HG03097 (cell line): ENCODE results near the gene ATP2A2.
"Not testable (repeated sequence)": the region's sequence is repeated elsewhere in the genome, so short reads cannot be mapped to it uniquely, and the experiment has no call there.

Experiments
- ATAC-seq: cut with Tn5 transposase; IDR thresholded peaks from one replicate; pipeline ENCODE4 v1.9.1; 2021; ENCODE audit not compliant: unreplicated experiment, low FRiP score

ATP2A2 gene

DNA sequence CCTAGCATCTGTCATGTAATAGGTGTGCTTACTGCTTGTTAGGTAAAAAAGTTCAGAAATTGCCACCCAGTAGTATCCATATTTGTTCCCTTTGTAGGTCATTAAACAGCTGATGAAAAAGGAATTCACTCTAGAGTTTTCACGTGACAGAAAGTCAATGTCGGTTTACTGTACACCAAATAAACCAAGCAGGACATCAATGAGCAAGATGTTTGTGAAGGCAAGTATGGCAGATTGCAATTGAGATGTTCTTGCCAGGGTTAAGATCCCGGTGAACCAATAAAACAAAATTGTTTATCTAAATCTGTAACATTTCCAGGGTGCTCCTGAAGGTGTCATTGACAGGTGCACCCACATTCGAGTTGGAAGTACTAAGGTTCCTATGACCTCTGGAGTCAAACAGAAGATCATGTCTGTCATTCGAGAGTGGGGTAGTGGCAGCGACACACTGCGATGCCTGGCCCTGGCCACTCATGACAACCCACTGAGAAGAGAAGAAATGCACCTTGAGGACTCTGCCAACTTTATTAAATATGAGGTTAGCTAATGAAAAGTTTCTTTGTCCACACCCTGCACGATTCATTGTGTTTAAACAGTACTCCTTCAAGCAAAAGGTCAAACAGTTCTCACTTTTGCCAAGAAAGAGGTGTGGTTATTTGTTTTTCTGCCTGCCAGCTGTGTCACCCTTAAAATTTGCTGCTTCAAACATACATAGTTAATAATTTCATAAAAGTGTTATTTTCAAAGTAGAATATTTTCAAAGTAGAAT, 58.3 kb downstream of the ATP2A2 start:
- no peak for ATAC-seq

DNA sequence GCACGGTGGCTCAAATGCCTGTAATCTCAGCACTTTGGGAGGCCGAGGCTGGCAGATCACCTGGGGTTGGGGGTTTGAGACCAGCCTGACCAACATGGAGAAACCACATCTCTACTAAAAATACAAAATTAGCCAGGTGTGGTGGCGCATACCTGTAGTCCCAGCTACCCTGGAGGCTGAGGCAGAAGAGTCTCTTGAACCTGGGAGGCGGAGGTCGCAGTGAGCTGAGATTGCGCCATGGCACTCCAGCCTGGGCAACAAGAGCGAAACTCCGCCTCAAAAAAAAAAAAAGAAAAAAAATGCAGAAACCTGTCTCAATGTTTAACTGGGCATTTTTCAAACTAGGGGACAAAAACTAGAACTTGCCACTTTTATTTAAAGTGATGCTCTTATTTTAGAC, 59.2 kb downstream of the ATP2A2 start:
- ATAC-seq, result not testable (repeated sequence)

DNA sequence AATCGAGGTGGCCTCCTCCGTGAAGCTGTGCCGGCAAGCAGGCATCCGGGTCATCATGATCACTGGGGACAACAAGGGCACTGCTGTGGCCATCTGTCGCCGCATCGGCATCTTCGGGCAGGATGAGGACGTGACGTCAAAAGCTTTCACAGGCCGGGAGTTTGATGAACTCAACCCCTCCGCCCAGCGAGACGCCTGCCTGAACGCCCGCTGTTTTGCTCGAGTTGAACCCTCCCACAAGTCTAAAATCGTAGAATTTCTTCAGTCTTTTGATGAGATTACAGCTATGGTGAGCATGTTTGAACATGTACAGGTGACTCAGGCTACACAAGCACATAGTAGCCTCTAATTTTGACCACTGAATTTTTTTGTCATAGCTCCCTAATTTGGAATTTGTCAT, 59.7 kb downstream of the ATP2A2 start:
- no peak for ATAC-seq

DNA sequence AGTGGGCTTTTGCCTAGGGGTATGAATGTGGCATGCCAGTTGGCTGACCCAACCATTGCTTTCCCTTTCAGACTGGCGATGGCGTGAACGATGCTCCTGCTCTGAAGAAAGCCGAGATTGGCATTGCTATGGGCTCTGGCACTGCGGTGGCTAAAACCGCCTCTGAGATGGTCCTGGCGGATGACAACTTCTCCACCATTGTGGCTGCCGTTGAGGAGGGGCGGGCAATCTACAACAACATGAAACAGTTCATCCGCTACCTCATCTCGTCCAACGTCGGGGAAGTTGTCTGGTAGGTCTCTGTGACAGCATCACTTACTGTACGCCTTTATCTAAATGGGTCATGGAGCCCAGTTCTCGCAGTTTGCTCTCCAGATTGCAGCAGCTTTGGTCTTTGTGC, 61.1 kb downstream of the ATP2A2 start:
- no peak for ATAC-seq

DNA sequence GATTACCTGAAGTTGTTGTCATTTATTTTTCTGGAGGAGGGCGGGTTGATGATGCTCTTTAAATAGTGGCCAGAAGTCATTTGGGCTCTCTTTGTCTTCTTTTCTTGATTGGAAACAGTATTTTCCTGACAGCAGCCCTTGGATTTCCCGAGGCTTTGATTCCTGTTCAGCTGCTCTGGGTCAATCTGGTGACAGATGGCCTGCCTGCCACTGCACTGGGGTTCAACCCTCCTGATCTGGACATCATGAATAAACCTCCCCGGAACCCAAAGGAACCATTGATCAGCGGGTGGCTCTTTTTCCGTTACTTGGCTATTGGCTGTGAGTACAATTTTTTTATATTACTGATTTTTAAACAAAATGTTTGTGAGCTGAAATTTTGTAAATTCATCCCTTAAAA, 62.1 kb downstream of the ATP2A2 start:
- no peak for ATAC-seq

DNA sequence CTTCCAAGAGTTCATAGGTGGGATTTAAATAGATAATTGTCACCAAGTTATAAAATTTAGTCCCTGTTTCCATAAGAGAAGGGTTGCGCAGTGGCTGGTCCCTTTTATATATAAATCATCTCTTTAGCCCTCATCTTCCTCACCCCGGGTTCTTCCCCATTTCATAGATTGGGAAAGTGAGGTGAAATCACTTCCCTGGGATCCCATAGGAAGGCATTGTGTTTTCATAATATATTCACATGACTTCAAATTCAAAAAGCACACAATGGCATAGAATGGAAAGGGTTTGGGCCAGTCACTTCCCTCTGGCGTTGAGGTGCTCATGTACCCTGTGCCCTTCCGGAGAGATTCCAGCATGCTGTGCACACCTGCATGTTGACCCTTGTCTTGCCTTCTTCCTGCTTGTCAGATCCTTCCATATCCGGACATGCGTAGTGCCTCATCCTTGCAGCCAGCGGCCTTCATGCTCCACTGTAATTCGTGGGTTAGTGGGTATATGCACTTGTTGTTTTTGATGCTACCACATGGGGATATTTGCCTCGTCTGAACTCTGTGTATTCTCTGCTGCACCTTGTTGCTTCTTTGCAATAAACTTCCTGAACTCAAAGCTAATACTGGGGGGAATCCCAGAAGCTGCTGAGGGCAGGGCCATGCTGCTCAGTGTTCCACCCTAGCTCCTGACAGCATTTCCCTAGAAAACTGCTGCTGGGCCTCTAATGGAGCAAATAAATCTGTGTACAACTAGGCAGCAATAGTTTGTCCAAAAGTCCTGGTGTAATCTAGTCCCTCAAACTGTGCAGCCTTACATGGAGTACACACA, 62.9 kb downstream of the ATP2A2 start:
- ATAC-seq, result no peak

DNA sequence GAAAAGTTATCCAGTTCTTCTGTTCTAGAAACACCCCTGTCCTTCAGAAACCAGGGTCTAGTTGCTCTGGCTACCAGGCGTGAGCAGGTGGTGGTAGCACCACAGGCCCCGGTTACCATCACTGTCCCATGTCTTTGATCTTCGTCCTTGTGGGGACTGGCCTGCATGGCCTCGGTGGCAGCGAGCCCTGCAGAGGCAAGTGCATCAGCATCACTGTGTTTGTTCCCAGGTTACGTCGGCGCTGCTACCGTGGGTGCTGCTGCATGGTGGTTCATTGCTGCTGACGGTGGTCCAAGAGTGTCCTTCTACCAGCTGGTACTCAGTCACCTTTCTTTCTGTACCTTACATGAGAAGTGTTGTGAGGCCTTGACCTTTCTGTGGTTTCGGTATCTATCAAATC, 63.6 kb downstream of the ATP2A2 start:
- no peak for ATAC-seq

DNA sequence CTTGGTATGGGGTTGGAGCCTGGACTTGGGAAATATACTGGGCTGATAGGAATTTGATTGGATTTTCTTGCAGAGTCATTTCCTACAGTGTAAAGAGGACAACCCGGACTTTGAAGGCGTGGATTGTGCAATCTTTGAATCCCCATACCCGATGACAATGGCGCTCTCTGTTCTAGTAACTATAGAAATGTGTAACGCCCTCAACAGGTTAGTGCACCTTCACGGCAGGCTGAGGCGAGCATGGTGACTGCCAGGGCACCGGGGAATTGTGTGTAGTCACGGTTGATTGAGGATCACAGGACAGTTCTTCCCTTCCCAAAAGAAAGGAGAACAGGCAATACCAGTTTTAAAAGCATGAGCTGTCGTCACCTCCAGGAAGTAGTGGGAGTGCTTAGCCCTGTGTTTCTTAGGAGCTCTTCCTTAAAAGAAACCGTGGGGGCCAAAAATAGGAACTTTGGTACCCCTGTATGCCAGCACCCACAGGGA, 64.2 kb downstream of the ATP2A2 start:
- no peak for ATAC-seq

DNA sequence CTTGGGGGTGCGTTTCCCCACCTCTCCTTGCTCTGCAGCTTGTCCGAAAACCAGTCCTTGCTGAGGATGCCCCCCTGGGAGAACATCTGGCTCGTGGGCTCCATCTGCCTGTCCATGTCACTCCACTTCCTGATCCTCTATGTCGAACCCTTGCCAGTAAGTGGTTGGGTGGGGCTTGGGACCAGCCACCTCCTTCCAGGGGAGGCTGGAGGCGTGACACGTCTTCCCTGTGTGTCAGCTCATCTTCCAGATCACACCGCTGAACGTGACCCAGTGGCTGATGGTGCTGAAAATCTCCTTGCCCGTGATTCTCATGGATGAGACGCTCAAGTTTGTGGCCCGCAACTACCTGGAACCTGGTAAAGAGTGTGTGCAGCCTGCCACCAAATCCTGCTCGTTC, 64.9 kb downstream of the ATP2A2 start:
- ATAC-seq, result no peak

DNA sequence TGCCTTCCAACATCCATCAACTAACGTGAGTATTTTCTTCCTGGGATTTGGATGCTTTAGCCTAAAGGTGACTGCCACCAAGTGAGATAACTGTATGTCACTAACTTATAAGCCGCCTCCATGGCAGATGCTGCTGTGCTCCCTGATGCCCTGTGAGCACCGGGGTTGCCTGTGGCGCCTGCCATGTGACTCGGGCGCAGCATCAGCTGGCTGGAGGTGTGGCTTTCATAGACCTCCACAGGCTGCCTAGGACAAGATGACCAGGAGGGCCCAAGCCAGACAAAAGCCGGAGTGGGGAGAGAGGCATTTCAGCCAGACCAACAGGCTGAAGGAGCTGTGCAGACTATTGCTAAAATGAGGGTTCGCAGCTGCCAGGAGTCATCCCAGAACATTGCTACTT, 66.7 kb downstream of the ATP2A2 start:
- no peak for ATAC-seq

DNA sequence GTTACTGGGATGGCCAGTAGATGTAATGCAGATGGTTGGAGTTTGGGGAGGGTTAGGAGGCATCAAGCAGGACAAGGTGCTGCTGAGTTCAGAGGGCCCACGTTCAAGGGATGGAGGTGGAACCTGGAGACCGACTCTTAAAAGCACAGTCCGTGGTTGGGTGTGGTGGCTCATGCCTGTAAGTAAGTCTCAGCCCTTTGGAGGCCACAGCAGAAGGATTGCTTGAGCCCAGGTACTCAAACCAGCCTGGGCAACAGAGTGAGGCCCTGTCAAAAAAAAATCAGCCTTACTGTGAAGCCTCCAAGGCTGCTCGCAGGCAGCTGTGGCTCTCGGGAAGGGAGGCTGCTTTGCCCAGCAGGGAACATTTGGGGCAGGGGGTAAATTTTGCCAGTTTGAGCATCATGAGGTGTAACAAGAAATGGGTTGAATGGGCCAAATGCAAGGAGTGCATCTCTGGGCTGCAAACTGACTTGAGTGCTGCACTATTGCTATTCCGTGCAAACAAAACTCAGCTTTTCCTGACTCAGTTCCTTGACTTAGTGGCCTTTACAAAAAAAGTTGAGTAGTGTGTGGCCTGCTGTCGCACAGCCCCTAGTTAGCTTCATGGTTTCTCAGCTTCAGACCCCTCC, 67.5 kb downstream of the ATP2A2 start:
- no peak for ATAC-seq

DNA sequence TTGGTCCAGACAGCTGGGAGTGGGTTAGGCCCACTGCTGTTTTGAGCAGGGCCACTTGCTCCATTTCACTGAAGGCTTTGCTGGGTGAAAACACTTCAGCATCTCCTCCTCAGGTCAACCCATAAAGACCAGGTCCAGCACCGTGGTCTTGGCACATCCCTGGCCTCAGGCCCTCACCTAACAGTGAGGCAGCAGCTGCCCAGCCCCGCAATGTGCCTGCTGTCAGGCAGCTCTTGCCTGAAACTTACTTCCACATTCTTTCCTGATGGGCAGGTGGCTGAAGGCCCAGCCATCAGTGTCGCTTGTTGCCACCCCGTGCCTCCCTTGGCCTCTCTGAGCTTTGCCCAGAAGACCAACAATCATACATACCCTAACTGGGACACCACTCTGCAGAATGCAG, 68.0 kb downstream of the ATP2A2 start:
- no peak for ATAC-seq

DNA sequence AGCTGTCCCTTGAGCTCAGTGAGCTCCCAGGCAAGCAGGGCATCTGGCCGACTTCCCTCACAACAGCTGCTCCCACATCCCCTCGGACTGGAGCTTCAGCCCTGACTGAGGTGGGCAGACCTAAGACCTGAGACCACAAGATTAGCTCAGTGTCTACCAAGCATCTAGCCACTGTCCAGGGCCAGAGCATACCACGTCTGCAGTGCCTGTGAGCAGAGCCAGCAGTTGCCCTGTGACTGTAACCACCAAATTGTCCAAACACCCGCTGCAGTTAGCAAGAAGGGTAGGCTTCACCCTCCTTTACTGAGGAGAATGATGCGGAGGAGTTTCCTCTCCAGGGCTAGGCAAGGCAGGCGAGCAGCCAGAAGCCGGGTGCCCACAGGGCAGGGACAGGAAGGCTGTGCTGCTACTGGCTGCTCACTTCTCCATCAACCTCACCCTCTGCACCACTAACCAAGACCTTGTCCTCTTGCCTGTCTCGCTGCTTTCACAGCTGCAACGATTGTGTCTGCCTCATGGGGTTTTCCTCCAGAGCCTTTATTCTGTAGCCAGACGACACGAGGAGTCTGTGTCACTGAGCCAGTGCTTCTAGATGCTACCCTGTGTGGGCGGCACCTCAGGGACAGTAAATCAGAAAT, 68.6 kb downstream of the ATP2A2 start:
- ATAC-seq, result no peak

DNA sequence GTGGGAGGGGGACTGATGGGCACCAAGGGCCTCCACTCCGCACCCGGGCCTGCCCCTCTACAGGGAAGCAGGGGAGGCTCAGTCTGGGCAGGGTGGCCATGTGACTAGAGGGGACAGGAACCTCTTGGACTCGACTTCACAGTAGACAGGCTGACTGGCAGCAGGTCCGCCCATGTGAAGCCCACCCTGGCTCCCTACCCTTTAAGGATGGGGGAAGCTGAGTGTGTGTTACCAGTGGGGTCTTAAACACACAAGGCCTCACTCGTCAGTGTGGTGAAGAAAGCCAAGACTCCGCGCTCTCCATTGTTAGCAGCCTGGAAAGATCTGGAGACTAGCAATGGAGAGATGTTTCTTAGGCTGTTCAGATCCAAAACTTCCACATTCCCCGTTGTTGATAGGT, 70.1 kb downstream of the ATP2A2 start:
- no peak for ATAC-seq

DNA sequence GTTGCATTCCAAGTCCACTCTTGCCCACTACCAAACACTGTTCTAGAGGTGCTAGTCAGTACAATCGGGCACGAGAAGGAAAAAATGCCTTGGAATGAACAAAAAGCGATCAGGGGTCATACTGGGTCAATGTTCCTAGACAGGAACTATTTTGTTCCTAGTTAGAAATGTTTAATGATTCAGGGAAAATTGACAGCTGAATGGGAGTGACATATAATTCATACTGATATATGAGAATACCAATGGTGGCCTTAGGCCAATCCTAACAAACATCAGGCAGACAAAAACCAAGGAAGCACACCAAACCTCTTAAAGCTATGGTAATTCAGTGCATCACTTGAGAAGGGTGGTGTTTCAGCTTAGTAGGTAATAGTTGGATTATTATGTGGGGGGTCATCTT, 71.4 kb downstream of the ATP2A2 start:
- ATAC-seq, result no peak

DNA sequence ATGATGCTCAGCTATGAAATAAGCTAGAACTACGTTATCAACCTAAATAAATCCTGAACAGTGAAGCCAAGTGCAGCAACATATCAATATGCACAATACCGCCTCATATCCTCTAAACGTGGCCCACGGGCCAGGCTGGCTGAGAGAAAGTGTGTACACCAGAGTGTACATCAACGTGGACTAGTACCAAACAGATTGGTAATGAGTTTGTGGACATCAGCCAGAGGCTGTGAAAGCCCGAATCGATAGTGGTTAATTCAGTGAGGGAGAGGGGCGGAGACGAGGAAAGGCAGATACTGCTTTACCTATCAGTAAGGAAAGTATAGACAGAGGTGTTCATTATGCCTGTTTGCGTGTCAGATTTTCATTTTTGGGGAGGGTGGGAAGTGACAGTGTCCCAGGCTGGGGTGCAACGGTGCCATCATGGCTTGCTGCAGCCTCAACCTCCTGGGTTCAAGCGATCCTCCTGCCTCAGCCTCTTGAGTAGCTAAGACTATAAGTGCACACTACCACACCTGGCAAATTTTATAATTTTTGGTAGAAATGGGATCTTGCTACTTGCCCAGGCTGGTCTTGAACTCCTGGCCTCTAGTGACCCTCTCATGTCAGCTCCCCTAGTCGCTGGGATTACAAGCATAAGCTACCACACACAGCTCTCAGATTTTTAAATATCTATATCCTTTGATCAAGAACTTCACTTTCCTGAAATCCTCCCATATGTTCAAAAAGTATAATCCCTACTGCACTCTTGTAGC, 72.3 kb downstream of the ATP2A2 start:
- ATAC-seq, result no peak

DNA sequence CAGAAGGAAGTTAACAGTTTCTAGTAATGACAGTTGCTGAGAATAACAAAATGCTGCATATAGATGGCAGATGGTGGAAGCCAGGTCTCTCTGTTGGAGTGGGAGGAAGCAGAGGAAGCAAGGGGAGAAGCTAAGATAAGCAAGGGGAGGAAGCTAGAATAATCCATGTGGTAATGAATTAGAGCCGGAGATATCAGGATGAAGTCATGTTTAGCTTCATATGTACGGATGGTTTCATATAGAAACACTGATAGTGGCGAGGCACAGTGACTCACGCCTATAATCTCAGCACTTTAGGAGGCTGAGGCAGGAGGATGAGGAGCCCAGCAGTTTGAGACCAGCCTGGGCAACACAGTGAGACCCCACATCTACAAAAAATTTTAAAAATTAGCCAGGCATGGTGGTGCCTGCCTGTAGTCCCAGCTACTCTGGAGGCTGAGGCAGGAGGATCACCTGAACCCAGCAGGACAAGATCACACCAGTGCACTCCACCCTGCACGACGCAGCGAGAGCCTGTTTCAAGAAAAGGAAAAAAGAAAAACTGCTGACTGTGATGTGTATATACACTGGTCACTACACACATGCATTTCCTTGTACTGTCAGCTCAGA, 73.2 kb downstream of the ATP2A2 start:
- ATAC-seq, result no peak

DNA sequence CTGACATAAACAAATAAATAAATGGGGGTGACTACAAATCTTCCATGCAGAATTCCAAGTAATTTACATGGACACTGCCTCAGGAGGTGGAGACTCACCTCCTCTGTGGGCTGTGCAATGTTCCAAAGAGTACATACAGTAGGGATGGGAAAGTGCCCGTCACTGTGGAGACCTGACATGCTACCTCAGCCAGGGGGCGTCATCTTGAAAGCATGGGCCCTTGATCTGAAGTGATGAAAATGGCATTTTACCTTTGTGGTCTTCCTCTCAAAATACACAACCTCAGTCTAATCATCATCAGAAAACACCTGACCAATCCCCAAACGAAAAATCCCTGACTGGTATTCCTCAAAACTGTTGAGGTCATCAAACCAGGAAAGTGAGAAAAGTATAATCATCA, 74.0 kb downstream of the ATP2A2 start:
- ATAC-seq, result no peak

DNA sequence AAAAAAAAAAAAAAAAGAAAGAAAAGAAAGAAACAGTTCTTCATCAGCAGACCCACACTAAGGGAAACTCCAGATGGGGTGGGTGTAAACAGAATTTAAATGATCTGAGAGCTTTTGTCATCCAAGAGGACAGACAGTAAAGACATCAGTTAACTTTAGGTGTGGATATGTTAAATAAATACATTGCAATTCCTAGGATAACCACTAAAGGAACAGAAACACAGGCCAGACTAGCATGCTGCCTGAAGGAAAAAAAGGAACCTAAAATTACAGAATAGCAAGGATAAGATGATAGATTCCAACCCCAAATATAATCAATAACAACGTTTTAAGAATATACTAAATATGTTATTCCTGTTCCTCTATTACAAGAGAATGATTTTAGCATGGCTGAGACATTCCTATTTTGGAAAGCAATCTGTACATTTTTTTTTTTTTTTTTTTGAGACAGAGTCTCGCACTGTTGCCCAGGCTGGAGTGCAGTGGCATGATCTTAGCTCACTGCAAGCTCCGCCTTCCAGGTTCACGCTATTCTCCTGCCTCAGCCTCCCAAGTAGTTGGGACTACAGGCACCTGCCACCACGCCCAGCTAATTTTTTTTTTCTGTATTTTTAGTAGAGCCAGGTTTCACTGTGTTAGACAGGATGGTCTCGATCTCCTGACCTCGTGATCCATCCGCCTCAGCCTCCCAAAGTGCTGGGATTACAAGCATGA, 77.5 kb downstream of the ATP2A2 start:
- ATAC-seq, result not testable (repeated sequence)
